GM23338 (cell line): ENCODE data around the gene CTDSP2. TPM values are rescaled to one million over a fixed set of nuclear protein-coding genes. Genes with fewer than 3 reads are reported as not detected.

Experiments
- ATAC-seq: fragments of 200-7000 bp; cut with Tn5 transposase; 3 replicates; pipeline ENCODE4 v1.9.1; 2020
- DNase-seq: peaks from one replicate; pipeline ENCODE4 v3.0.0-alpha.2; 2015; ENCODE audit warnings: low spot score
- H2AFZ ChIP-seq: fragments of 200-600 bp; sonication (generic); 2 replicates; pipeline ENCODE4 v1.8.0; 2016; ENCODE audit warnings: antibody characterized with exemption, mild to moderate bottlenecking, moderate library complexity
- H3F3A ChIP-seq: fragments of 200-600 bp; sonication (generic); replicated peaks from 2 replicates; pipeline ENCODE4 v1.8.0; 2017; ENCODE audit warnings: antibody characterized with exemption, mixed run types, low read depth
- H3K27ac ChIP-seq: fragments of 200-600 bp; sonication (generic); 2 replicates; pipeline ENCODE4 v1.6.1; 2016; ENCODE audit warnings: low read depth
- H3K27me3 ChIP-seq: fragments of 200-600 bp; sonication (generic); 2 replicates; pipeline ENCODE4 v1.8.0; 2016; ENCODE audit warnings: mild to moderate bottlenecking, mixed run types, moderate library complexity; ENCODE audit not compliant: insufficient read depth
- H3K36me3 ChIP-seq: fragments of 200-600 bp; sonication (generic); 2 replicates; pipeline ENCODE4 v1.8.0; 2016; ENCODE audit warnings: mild to moderate bottlenecking; ENCODE audit not compliant: insufficient read depth
- H3K4me1 ChIP-seq: fragments of 200-600 bp; sonication (generic); 2 replicates; pipeline ENCODE4 v1.8.0; 2016; ENCODE audit warnings: mild to moderate bottlenecking, moderate library complexity; ENCODE audit not compliant: insufficient read depth
- H3K4me2 ChIP-seq: fragments of 200-600 bp; sonication (generic); 2 replicates; pipeline ENCODE4 v1.7.1; 2017; ENCODE audit warnings: mixed run types
- H3K4me3 ChIP-seq: fragments of 200-600 bp; sonication (generic); 2 replicates; pipeline ENCODE4 v1.6.1; 2016; ENCODE audit warnings: mixed run types
- H3K79me2 ChIP-seq: fragments of 200-600 bp; sonication (generic); replicated peaks from 2 replicates; pipeline ENCODE4 v1.8.0; 2017; ENCODE audit warnings: mild to moderate bottlenecking; ENCODE audit not compliant: insufficient read depth
- H3K9me2 ChIP-seq: fragments of 200-600 bp; sonication (generic); 2 replicates; pipeline ENCODE4 v1.8.0; 2017; ENCODE audit not compliant: insufficient read depth
- H4K20me1 ChIP-seq: fragments of 200-600 bp; sonication (generic); replicated peaks from 2 replicates; pipeline ENCODE4 v1.8.0; 2017; ENCODE audit warnings: mild to moderate bottlenecking; ENCODE audit not compliant: insufficient read depth
- H3K27ac Mint-ChIP-seq: 2 replicates; pipeline ENCODE4 v1.8.0; 2020; ENCODE audit warnings: inconsistent platforms, mild to moderate bottlenecking, moderate library complexity, mixed read lengths
- H3K27me3 Mint-ChIP-seq: 3 replicates; pipeline ENCODE4 v1.8.0; 2022; ENCODE audit warnings: low read depth, mild to moderate bottlenecking, moderate library complexity, mixed read lengths, inconsistent platforms; ENCODE audit not compliant: insufficient read depth, poor library complexity
- H3K36me3 Mint-ChIP-seq: 3 replicates; pipeline ENCODE4 v1.8.0; 2021; ENCODE audit warnings: low read depth, mild to moderate bottlenecking, inconsistent platforms, moderate library complexity, mixed read lengths
- H3K4me1 Mint-ChIP-seq: 3 replicates; pipeline ENCODE4 v1.8.0; 2020; ENCODE audit warnings: mild to moderate bottlenecking, inconsistent platforms, mixed read lengths
- H3K4me3 Mint-ChIP-seq: 3 replicates; pipeline ENCODE4 v1.8.0; 2021; ENCODE audit warnings: moderate library complexity, mild to moderate bottlenecking, inconsistent platforms, mixed read lengths
- H3K9me3 Mint-ChIP-seq: 3 replicates; pipeline ENCODE4 v1.8.0; 2020; ENCODE audit warnings: moderate library complexity, mild to moderate bottlenecking, inconsistent platforms, mixed read lengths
- CREB1 ChIP-seq: fragments of 250-450 bp; sonication (Bioruptor Pico); IDR thresholded peaks from 2 replicates; pipeline ENCODE4 v1.5.0; 2020; ENCODE audit warnings: low read depth, mild to moderate bottlenecking, moderate library complexity
- CTCF ChIP-seq, 2 experiments: fragments of 200-600 bp in 1 of 2; sonication (generic) in 1 of 2; conservative IDR thresholded peaks; 2 replicates each; pipeline versions ENCODE4 v1.5.1 to v1.6.1; 2016 to 2017; ENCODE audit warnings: antibody characterized with exemption in 2 of 2, low read depth in 2 of 2, mild to moderate bottlenecking in 2 of 2, moderate library complexity in 1 of 2
- ETS1 ChIP-seq: IDR thresholded peaks from 2 replicates; pipeline ENCODE4 v1.6.1; 2016; ENCODE audit warnings: antibody characterized with exemption
- EZH2 ChIP-seq: fragments of 200-600 bp; sonication (generic); IDR thresholded peaks from one replicate; pipeline ENCODE4 v1.8.0; 2017; ENCODE audit warnings: antibody characterized with exemption, mild to moderate bottlenecking, low read depth; ENCODE audit not compliant: unreplicated experiment
- EZH2phosphoT487 ChIP-seq: fragments of 200-600 bp; sonication (generic); IDR thresholded peaks from one replicate; pipeline ENCODE4 v1.8.1; 2018; ENCODE audit warnings: antibody characterized with exemption; ENCODE audit not compliant: unreplicated experiment
- JUNB ChIP-seq: IDR thresholded peaks from one replicate; pipeline ENCODE4 v1.6.1; 2016; ENCODE audit warnings: antibody characterized with exemption; ENCODE audit not compliant: unreplicated experiment
- NANOG ChIP-seq: IDR thresholded peaks from 2 replicates; pipeline ENCODE4 v1.6.1; 2016; ENCODE audit warnings: antibody characterized with exemption, borderline replicate concordance
- ZNF114 ChIP-seq: fragments of 250-450 bp; sonication (Bioruptor Pico); IDR thresholded peaks from 2 replicates; pipeline ENCODE4 v1.5.0; 2020; ENCODE audit warnings: mild to moderate bottlenecking, moderate library complexity
- ZNF331 ChIP-seq: fragments of 250-450 bp; sonication (Bioruptor Pico); IDR thresholded peaks from 2 replicates; pipeline ENCODE4 v1.5.0; 2020; ENCODE audit warnings: low read depth, mild to moderate bottlenecking, moderate library complexity
- polyA plus RNA-seq: library from polyadenylated mRNA; unstranded; fragments of >200 nt; fragmentation: Nextera tagmentation; extraction: Ambion mirVana; gene quantifications from 2 replicates; pipeline ENCODE4 v1.2.1, GENCODE V29; 2016
- total RNA-seq: library from RNA; depleted of rRNA; stranded (reverse); fragments of >200 nt; shearing (Covaris generic); gene quantifications from 2 replicates; pipeline ENCODE4 v1.2.3, GENCODE V29; 2014
- TF ChIP-seq, protein P1 (sequence below): IDR thresholded peaks from one replicate; pipeline ENCODE4 v1.6.1; 2018; ENCODE audit warnings: antibody characterized with exemption; ENCODE audit not compliant: unreplicated experiment

CTDSP2 gene
- total and polyA plus RNA-seq, 2 experiments from 2014 or later = 22.8 to 81.9 TPM

- H3K27ac Mint-ChIP-seq = no peak overlapping the region
- H3K27ac ChIP-seq = no peak overlapping the region
- no peak for TF ChIP-seq ETS1
- no peak for TF ChIP-seq EZH2phosphoT487
- no peak for TF ChIP-seq ZNF114 (CRISPR knock-in tag)
- TF ChIP-seq CTCF (conservative IDR thresholded peaks at IDR 0.05; ENCODE audit: low read depth in 2 of 2) = no peak
- TF ChIP-seq, protein P1, sequence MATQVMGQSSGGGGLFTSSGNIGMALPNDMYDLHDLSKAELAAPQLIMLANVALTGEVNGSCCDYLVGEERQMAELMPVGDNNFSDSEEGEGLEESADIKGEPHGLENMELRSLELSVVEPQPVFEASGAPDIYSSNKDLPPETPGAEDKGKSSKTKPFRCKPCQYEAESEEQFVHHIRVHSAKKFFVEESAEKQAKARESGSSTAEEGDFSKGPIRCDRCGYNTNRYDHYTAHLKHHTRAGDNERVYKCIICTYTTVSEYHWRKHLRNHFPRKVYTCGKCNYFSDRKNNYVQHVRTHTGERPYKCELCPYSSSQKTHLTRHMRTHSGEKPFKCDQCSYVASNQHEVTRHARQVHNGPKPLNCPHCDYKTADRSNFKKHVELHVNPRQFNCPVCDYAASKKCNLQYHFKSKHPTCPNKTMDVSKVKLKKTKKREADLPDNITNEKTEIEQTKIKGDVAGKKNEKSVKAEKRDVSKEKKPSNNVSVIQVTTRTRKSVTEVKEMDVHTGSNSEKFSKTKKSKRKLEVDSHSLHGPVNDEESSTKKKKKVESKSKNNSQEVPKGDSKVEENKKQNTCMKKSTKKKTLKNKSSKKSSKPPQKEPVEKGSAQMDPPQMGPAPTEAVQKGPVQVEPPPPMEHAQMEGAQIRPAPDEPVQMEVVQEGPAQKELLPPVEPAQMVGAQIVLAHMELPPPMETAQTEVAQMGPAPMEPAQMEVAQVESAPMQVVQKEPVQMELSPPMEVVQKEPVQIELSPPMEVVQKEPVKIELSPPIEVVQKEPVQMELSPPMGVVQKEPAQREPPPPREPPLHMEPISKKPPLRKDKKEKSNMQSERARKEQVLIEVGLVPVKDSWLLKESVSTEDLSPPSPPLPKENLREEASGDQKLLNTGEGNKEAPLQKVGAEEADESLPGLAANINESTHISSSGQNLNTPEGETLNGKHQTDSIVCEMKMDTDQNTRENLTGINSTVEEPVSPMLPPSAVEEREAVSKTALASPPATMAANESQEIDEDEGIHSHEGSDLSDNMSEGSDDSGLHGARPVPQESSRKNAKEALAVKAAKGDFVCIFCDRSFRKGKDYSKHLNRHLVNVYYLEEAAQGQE = no peak
- no peak for TF ChIP-seq CREB1 (CRISPR knock-in tag)
- no peak for TF ChIP-seq EZH2
- no peak for TF ChIP-seq JUNB
- TF ChIP-seq NANOG = no peak
- no peak for TF ChIP-seq ZNF331 (CRISPR knock-in tag)
These were observed 65.3 kb downstream of the CTDSP2 start for GRCh38 chr12:57781244-57781643.

More at GRCh38 chr12:57781244-57781643, 65.3 kb downstream of the CTDSP2 start:
- H3F3A ChIP-seq = no peaks in the 10 kb centered on the region
- ATAC-seq (no peak), DNase-seq (no peak)
- H4K20me1 ChIP-seq = no peaks in the 10 kb centered on the region; the same call in 1 of the 2 replicates
- H3K36me3 ChIP-seq = peaks cover 9% of the 10 kb centered on the region; the same call in 1 of the 2 replicates
- H3K27me3 Mint-ChIP-seq = peaks cover 4% of the 10 kb centered on the region
- peaks cover 4% of the 10 kb centered on the region; the same call in 1 of the 3 replicates for H3K4me1 Mint-ChIP-seq
- no peak overlapping the region for H3K4me3 Mint-ChIP-seq
- no peaks in the 10 kb centered on the region for H3K9me2 ChIP-seq
- peaks cover 15% of the 10 kb centered on the region for H3K36me3 Mint-ChIP-seq
- H3K4me3 ChIP-seq = no peak overlapping the region
- H3K9me3 Mint-ChIP-seq = no peaks in the 10 kb centered on the region
- no peak overlapping the region for H2AFZ ChIP-seq
- no peak overlapping the region for H3K4me2 ChIP-seq
- H3K4me1 ChIP-seq = peaks cover 5% of the 10 kb centered on the region; the same call in 1 of the 2 replicates
- H3K79me2 ChIP-seq = peaks cover 18% of the 10 kb centered on the region
- no peaks in the 10 kb centered on the region for H3K27me3 ChIP-seq
